Naive B cell (primary cell): Measurements from ENCODE around the gene BTBD19. TPM values are rescaled to one million over a fixed set of nuclear protein-coding genes. Genes with fewer than 3 reads are reported as not detected.

ENCODE experiments used
- ATAC-seq, 2 donors: fragments of 150-1000 bp; cut with Tn5 transposase; 2 replicates each; pipeline ENCODE4 v1.10.0; 2021; ENCODE audit warnings: low read depth in 2 of 2, mild to moderate bottlenecking in 2 of 2, moderate library complexity in 2 of 2
- DNase-seq: peaks from one replicate; pipeline ENCODE4 v3.0.0; 2022
- H3K27ac Mint-ChIP-seq, 6 donors: one replicate each; pipeline ENCODE4 v1.8.0; 2020 to 2022; ENCODE audit warnings: mild to moderate bottlenecking in 6 of 6, mixed read lengths in 6 of 6, moderate library complexity in 5 of 6, inconsistent platforms in 2 of 6
- H3K27me3 Mint-ChIP-seq, 3 donors: one replicate each; pipeline ENCODE4 v1.8.0; 2021 to 2022; ENCODE audit warnings: mixed read lengths in 3 of 3, mild to moderate bottlenecking in 1 of 3
- H3K36me3 Mint-ChIP-seq, 2 donors: one replicate each; pipeline ENCODE4 v1.8.0; 2020 to 2022; ENCODE audit warnings: mixed read lengths in 2 of 2, inconsistent platforms in 1 of 2, mild to moderate bottlenecking in 1 of 2
- H3K4me1 Mint-ChIP-seq, 3 donors: one replicate each; pipeline ENCODE4 v1.8.0; 2020 to 2022; ENCODE audit warnings: mixed read lengths in 3 of 3, inconsistent platforms in 1 of 3, mild to moderate bottlenecking in 1 of 3, moderate library complexity in 1 of 3
- H3K4me3 Mint-ChIP-seq, 8 donors: one replicate each; pipeline ENCODE4 v1.8.0; 2020 to 2022; ENCODE audit warnings: mild to moderate bottlenecking in 8 of 8, mixed read lengths in 8 of 8, moderate library complexity in 8 of 8, inconsistent platforms in 2 of 8
- H3K9me3 Mint-ChIP-seq, 7 donors: one replicate each; pipeline ENCODE4 v1.8.0; 2020 to 2022; ENCODE audit warnings: mixed read lengths in 7 of 7, mild to moderate bottlenecking in 5 of 7, inconsistent platforms in 2 of 7, moderate library complexity in 1 of 7
- polyA plus RNA-seq, 6 donors: library from polyadenylated mRNA; unstranded; fragments of 300-500 nt; fragmentation: Illumina TruSeq; gene quantifications; one replicate each; pipeline ENCODE4 v1.2.3, GENCODE V29; 2021; ENCODE audit warnings: low read depth in 6 of 6

BTBD19 gene
- polyA plus RNA-seq, 6 donors from 2014 or later, result 0.09 to 0.57 (median 0.31) TPM; not detected in 3

DNA sequence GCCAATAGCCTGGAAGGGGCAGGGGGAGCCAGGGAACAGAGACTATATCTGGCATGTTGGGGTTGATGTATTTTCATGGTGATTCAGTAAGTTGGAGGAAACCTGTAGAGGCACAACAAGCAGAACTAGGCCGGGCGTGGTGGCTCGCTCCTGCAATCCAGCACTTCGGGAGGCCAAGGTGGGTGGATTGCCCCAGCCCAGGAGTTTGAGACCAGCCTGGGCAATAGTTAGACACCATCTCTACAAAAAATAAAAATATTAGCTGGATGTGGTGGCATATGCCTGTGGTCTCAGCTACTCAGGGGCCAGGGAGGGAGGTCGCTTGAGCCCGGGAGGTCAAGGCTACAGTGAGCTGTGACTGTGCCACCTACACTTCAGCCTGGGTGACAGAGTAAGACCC is 44.9 kb downstream of the BTBD19 start:
- no peak overlapping the region for H3K27ac Mint-ChIP-seq
- peaks cover 8 to 21% of the 10 kb centered on the region in 2 donors for H3K36me3 Mint-ChIP-seq
- DNase-seq (no peak), ATAC-seq (no peak)
- no peaks in the 10 kb centered on the region for H3K27me3 Mint-ChIP-seq
- no peak overlapping the region for H3K4me3 Mint-ChIP-seq
- H3K4me1 Mint-ChIP-seq, result peaks cover 12% of the 10 kb centered on the region in 3 donors
- no peaks in the 10 kb centered on the region for H3K9me3 Mint-ChIP-seq

DNA sequence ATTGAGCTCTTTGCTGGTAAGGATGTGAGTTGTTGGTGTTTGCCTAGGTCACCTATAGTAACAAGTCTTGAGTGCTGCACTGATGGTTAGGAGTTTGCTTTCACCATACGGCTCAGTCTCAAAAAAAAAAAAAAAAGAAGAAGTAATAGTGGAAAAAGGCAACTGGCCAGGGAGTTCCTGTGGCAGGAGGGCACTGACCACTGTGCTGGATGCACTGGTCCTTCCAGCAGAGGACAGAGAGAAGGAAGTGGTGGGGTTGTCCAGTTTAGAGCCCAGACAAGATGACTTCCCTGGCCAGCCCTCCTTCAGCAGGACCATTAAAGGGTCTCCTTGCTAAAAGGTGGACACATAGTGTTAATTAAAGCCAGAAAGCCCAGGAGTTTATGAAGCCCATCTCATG is 46.6 kb downstream of the BTBD19 start:
- no peaks in the 10 kb centered on the region for H3K27me3 Mint-ChIP-seq
- peak overlapping the region in 1 of 6 donors; percentile 70 for H3K27ac Mint-ChIP-seq
- H3K36me3 Mint-ChIP-seq, result peaks cover 8 to 15% of the 10 kb centered on the region in 2 donors
- H3K4me1 Mint-ChIP-seq, result peaks cover 13 to 20% (median 15%) of the 10 kb centered on the region in 3 donors
- H3K9me3 Mint-ChIP-seq, result no peaks in the 10 kb centered on the region
- ATAC-seq, result no peak
- H3K4me3 Mint-ChIP-seq, result no peak overlapping the region
- DNase-seq, result no peak

DNA sequence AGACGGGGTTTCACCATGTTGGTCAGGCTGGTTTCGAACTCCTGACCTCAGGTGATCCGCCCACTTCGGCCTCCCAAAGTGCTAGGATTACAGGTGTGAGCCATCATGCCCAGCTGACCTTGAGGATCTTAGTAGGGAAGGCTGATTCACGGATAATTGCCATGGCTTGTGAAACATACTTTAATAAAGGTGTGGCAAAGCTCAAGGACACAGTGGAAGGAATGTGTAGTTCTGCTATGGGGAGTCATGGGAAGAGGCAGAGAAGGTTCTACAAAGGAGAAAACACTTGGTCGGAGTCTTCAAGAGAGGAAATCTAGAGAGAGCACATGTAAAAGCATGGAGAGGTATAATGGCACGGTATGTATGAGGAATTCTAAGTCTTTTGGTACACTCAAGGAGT is 47.4 kb downstream of the BTBD19 start:
- peaks cover 8 to 13% of the 10 kb centered on the region in 2 donors for H3K36me3 Mint-ChIP-seq
- no peaks in the 10 kb centered on the region for H3K27me3 Mint-ChIP-seq
- H3K9me3 Mint-ChIP-seq, result no peaks in the 10 kb centered on the region
- H3K4me3 Mint-ChIP-seq, result no peak overlapping the region
- DNase-seq, result no peak
- H3K27ac Mint-ChIP-seq, result peak overlapping the region in 1 of 6 donors; percentile 78
- no peak for ATAC-seq
- peaks cover 21 to 26% (median 22%) of the 10 kb centered on the region in 3 donors for H3K4me1 Mint-ChIP-seq

DNA sequence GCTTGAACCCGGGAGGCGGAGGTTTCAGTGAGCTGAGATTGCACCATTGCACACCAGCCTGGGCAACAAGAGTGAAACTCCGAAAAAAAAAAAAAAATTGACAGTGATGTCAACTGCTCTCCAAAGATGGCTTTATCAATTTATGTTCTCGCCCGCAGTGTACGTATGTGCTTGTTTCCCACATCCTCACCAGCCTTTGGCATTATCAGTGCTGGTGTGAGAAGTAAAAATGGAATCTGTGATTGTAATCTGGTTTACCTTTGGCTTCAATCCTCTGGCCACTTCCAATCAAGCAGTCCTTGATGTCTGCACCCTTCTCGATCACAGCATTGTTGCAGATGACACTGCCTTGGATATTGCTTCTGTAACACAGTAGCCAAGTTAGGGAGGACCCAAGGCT is 49.1 kb downstream of the BTBD19 start:
- peaks cover 8 to 13% of the 10 kb centered on the region in 2 donors for H3K36me3 Mint-ChIP-seq
- no peaks in the 10 kb centered on the region for H3K27me3 Mint-ChIP-seq
- peaks cover 18 to 26% (median 22%) of the 10 kb centered on the region in 3 donors for H3K4me1 Mint-ChIP-seq
- ATAC-seq (no peak), DNase-seq (no peak)
- H3K9me3 Mint-ChIP-seq, result no peaks in the 10 kb centered on the region
- H3K4me3 Mint-ChIP-seq, result peak overlapping the region in 1 of 8 donors; percentile 49
- no peak overlapping the region for H3K27ac Mint-ChIP-seq

DNA sequence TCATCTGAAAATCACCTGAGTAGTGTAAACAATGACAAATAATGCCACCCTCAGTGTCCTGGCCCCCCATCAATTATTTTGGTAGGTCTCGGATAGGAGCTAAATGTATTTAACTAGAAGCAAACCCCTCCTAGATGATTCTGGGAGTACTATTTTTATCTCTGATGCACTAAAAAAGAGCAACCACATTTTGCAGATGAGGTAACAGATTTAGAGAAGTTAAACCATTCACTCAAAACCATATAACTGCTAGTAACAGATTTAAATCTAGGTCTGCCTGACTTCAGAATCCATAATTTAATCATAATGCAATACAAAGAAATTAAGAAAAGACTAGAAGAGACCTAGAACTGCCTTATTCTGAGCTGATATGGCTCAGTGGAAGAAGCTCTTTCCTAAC is 52.0 kb downstream of the BTBD19 start:
- Mint-ChIP-seq H3K4me1 (peaks cover 14 to 26% (median 22%) of the 10 kb centered on the region in 3 donors), H3K9me3 (no peaks in the 10 kb centered on the region), H3K36me3 (peaks cover 4 to 6% of the 10 kb centered on the region in 2 donors), H3K27ac (peak overlapping the region in 5 of 6 donors; percentile 19 to 91 (median 50)), H3K4me3 (peak overlapping the region in 6 of 8 donors; percentile 13 to 75 (median 46)), H3K27me3 (no peaks in the 10 kb centered on the region)
- DNase-seq (peak; percentile 7), ATAC-seq (peak in 1 of 2 donors; percentile 66)

DNA sequence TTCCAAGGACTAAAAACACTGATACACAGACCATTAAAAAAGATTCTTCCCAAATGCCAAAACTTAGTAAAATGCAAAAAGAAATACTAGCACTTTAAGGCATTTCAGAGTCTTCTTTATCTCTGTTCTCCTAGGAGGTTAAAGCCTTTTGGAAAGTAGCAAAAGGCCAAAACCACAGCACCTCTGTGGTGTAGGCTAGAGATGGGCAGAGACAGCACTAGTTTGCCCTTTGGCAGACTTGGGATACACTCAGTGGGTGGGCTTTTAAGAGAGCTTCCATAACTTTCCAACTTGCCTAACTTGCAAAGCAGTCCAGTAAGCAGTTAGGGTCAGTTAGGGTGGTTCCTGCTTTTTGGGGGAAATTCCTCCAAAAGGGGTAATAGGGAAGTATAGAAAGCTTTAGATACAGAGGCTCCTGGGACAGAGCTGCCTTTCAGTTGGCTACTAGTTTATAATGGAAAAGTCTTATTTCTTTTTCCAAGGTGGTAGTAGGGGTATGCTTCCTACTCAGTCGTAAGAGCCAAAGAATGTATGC is 52.6 kb downstream of the BTBD19 start:
- H3K9me3 Mint-ChIP-seq, result no peaks in the 10 kb centered on the region
- H3K36me3 Mint-ChIP-seq, result peaks cover 4 to 6% of the 10 kb centered on the region in 2 donors
- ATAC-seq (no peak), DNase-seq (no peak)
- peaks cover 14 to 26% (median 22%) of the 10 kb centered on the region in 3 donors for H3K4me1 Mint-ChIP-seq
- peak overlapping the region in 4 of 8 donors; percentile 13 to 67 (median 40) for H3K4me3 Mint-ChIP-seq
- peak overlapping the region in 4 of 6 donors; percentile 5 to 50 (median 32) for H3K27ac Mint-ChIP-seq
- H3K27me3 Mint-ChIP-seq, result no peaks in the 10 kb centered on the region

DNA sequence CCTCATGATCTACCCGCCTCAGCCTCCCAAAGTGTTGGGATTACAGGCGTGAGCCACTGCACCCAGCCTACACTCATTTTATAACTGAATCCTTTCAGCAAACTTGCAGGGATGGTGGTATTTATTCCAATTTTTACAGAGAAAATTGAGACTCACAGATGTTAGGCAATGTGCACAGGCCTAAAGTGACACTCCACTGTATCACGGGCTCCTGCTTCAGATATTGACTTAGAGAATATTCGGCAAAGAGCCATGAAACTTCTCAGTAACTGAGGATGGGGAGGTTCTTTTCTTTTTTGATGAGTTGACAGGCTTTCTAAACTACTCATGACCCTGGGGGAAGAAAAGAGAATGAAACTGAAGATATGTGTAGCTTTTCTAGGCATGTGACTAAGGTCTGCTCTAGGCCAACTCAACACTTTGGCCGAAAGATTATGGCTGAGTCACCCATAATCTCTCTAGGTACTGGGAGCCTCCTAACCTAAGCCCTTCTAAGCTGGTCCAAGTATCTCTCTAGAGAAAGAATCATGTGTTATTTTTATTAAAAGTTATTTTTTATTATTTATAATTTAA is 54.6 kb downstream of the BTBD19 start:
- H3K27ac Mint-ChIP-seq, result peak overlapping the region in 1 of 6 donors; percentile 20
- ATAC-seq (no peak), DNase-seq (no peak)

More for the DNA sequence above, 54.6 kb downstream of the BTBD19 start:
- Mint-ChIP-seq H3K27me3 (no peaks in the 10 kb centered on the region), H3K4me3 (no peak overlapping the region), H3K36me3 (peaks cover 0 to 5% of the 10 kb centered on the region in 2 donors), H3K9me3 (no peaks in the 10 kb centered on the region), H3K4me1 (peaks cover 14 to 29% (median 22%) of the 10 kb centered on the region in 3 donors)

Other genes with a start within 250 kb of the BTBD19 start
- 10 to 100 TPM in 1 of 6 donors, 1 to 10 TPM in 5; 1.2 to 10.3 (median 7.4) TPM for gene TMEM53, start 134.0 kb upstream of the BTBD19 start, polyA plus RNA-seq
- 10 to 100 TPM; 14.0 to 28.1 (median 18.6) TPM for gene ARMH1, start 133.8 kb upstream of the BTBD19 start, polyA plus RNA-seq
- gene RNU5D-1, start 77.4 kb upstream of the BTBD19 start, polyA plus RNA-seq, result not detected
- gene KIF2C, start 68.7 kb upstream of the BTBD19 start, polyA plus RNA-seq, result under 1 TPM in 4 of 6 donors, not detected in 2; 0.23 to 0.85 (median 0.33) TPM
- gene RPS8, start 33.0 kb upstream of the BTBD19 start, polyA plus RNA-seq, result 1,000 to 10,000 TPM in 5 of 6 donors, 100 to 1,000 TPM in 1; 896 to 1,302 (median 1,132) TPM
- under 1 TPM in 1 of 6 donors, not detected in 5; 0.12 TPM for gene BEST4, start 20.4 kb upstream of the BTBD19 start, polyA plus RNA-seq
- 1 to 10 TPM; 2.6 to 9.2 (median 5.0) TPM for gene PLK3, start 8.1 kb upstream of the BTBD19 start, polyA plus RNA-seq
- gene DYNLT4, start 1.2 kb upstream of the BTBD19 start, polyA plus RNA-seq, result not detected
- under 1 TPM in 1 of 6 donors, not detected in 5; 0.27 TPM for gene PTCH2, start 34.7 kb downstream of the BTBD19 start, polyA plus RNA-seq
- gene EIF2B3, start 178.1 kb downstream of the BTBD19 start, polyA plus RNA-seq, result 10 to 100 TPM; 15.1 to 23.5 (median 18.1) TPM
- 10 to 100 TPM in 5 of 6 donors, 1 to 10 TPM in 1; 9.1 to 31.6 (median 16.1) TPM for gene HECTD3, start 202.8 kb downstream of the BTBD19 start, polyA plus RNA-seq
- gene UROD, start 203.7 kb downstream of the BTBD19 start, polyA plus RNA-seq, result 10 to 100 TPM; 59.9 to 95.9 (median 77.4) TPM